ENCODE results near the gene PCBD2.
"Not testable (repeated sequence)": the region's sequence is repeated elsewhere in the genome, so short reads cannot be mapped to it uniquely, and the experiment has no call there.

The PCBD2 gene

GRCh38 chr5:134904610-134905245 lies at the start of gene PCBD2:
Gene PCBD2 (plus strand): TSS chr5:134905131. CDS start chr5:134905140, 9 bp downstream.
- peak; percentile 86 for DNase-seq

- DNase-seq, result not testable (repeated sequence)
Measured at GRCh38 chr5:134856465-134856864, 48.5 kb upstream of the PCBD2 start.

- no peak for DNase-seq
Measured at GRCh38 chr5:134857401-134857800, 47.5 kb upstream of the PCBD2 start.

GRCh38 chr5:134864707-134865106 lies 40.2 kb upstream of the PCBD2 start:
- no peak for DNase-seq

GRCh38 chr5:134873494-134873893 lies 31.4 kb upstream of the PCBD2 start:
- DNase-seq, result no peak

GRCh38 chr5:134873987-134874830 lies 30.7 kb upstream of the PCBD2 start, which contains the start of gene TXNDC15:
Gene TXNDC15 (plus strand): TSS chr5:134874371. CDS start chr5:134874428, 57 bp downstream.
- peak; percentile 62 for DNase-seq

- DNase-seq, result peak; percentile 4
Measured at GRCh38 chr5:134874831-134875655, 29.9 kb upstream of the PCBD2 start.

- no peak for DNase-seq
Measured at GRCh38 chr5:134877159-134877558, 27.8 kb upstream of the PCBD2 start.

- no peak for DNase-seq
Measured at GRCh38 chr5:134878403-134878802, 26.5 kb upstream of the PCBD2 start.

- no peak for DNase-seq
Measured at GRCh38 chr5:134879456-134879855, 25.5 kb upstream of the PCBD2 start.

GRCh38 chr5:134880937-134881336 lies 24.0 kb upstream of the PCBD2 start:
- DNase-seq, result not testable (repeated sequence)

GRCh38 chr5:134881711-134882110 lies 23.2 kb upstream of the PCBD2 start:
- not testable (repeated sequence) for DNase-seq

- DNase-seq, result no peak
Measured at GRCh38 chr5:134887593-134888159, 17.3 kb upstream of the PCBD2 start.

GRCh38 chr5:134889335-134889734 lies 15.6 kb upstream of the PCBD2 start:
- DNase-seq, result no peak

GRCh38 chr5:134891473-134891872 lies 13.5 kb upstream of the PCBD2 start:
- DNase-seq, result no peak

- no peak for DNase-seq
Measured at GRCh38 chr5:134892282-134892681, 12.6 kb upstream of the PCBD2 start.

GRCh38 chr5:134892926-134893325 lies 12.0 kb upstream of the PCBD2 start:
- no peak for DNase-seq

- no peak for DNase-seq
Measured at GRCh38 chr5:134893748-134894505, 11.0 kb upstream of the PCBD2 start.

GRCh38 chr5:134902071-134902801 lies 2.7 kb upstream of the PCBD2 start:
- no peak for DNase-seq

- DNase-seq, result peak; percentile 40
Measured at GRCh38 chr5:134905246-134905996, 490 bp downstream of the PCBD2 start.

- no peak for DNase-seq
Measured at GRCh38 chr5:134906811-134907210, 1.9 kb downstream of the PCBD2 start.
